Transverse colon (tissue), 4 donors: ENCODE measurements around the gene FAM219A.

ENCODE experiments used
- EP300 ChIP-seq: sonication (generic); formaldehyde crosslinking; IDR thresholded peaks from one replicate; pipeline ENCODE4 v1.6.1; 2017; ENCODE audit warnings: antibody characterized with exemption, low read depth
- POLR2A ChIP-seq: fragments of 450-650 bp; IDR thresholded peaks from one replicate; pipeline ENCODE4 v1.6.1; 2016; ENCODE audit warnings: antibody characterized with exemption, mild to moderate bottlenecking, moderate library complexity
- POLR2AphosphoS5 ChIP-seq, 3 donors: sonication (generic); formaldehyde crosslinking; IDR thresholded peaks; one replicate each; pipeline ENCODE4 v1.6.1; 2016; ENCODE audit warnings: antibody characterized with exemption in 3 of 3
- TF ChIP-seq, protein P1 (sequence below), 5 experiments: fragments of 200-600 bp in 3 of 5; fragments of 450-650 bp in 2 of 5; sonication (generic) in 3 of 5; IDR thresholded peaks; 1 replicate in 2 of 5; 2 replicates in 3 of 5; pipeline ENCODE4 v1.5.1; 2016 to 2017; ENCODE audit warnings: antibody characterized with exemption in 5 of 5, inconsistent platforms in 3 of 5, mild to moderate bottlenecking in 2 of 5, moderate library complexity in 1 of 5

DNA sequence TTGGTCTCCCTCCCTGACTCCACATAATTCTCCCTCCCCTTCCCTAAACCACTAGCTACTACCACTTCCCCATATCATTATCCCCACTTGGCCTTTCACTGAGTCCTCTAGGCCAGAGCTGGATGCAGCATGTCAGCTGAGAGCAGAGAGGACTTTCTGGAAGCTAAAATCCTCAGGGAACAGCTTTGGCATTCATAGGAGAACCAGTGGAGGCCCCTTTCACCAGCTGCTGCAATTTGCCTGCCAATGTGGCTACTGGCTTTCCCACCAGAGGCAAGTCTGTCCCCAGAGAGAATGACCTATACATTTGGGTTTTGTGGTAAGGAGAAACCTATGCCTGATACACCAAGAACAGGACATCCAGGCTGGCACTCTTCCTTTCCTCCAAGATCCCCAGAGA is 14.4 kb downstream of the FAM219A start:
- TF ChIP-seq POLR2A (no peak), POLR2AphosphoS5 (IDR thresholded peaks at IDR 0.05) (no peak), EP300 (no peak)
- TF ChIP-seq, protein P1, sequence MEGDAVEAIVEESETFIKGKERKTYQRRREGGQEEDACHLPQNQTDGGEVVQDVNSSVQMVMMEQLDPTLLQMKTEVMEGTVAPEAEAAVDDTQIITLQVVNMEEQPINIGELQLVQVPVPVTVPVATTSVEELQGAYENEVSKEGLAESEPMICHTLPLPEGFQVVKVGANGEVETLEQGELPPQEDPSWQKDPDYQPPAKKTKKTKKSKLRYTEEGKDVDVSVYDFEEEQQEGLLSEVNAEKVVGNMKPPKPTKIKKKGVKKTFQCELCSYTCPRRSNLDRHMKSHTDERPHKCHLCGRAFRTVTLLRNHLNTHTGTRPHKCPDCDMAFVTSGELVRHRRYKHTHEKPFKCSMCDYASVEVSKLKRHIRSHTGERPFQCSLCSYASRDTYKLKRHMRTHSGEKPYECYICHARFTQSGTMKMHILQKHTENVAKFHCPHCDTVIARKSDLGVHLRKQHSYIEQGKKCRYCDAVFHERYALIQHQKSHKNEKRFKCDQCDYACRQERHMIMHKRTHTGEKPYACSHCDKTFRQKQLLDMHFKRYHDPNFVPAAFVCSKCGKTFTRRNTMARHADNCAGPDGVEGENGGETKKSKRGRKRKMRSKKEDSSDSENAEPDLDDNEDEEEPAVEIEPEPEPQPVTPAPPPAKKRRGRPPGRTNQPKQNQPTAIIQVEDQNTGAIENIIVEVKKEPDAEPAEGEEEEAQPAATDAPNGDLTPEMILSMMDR (IDR thresholded peaks at IDR 0.05) = no peak
